GM10248 (cell line): ENCODE data around the gene MYO1F.
"Not testable (repeated sequence)": the region's sequence is repeated elsewhere in the genome, so short reads cannot be mapped to it uniquely, and the experiment has no call there.

ENCODE experiments used
- CTCF ChIA-PET: fragments of 300-600 bp; sonication (Branson Sonifier 250); formaldehyde crosslinking; extraction: SDS; loops from one replicate; lab custom pipeline; 2021; ENCODE audit warnings: antibody characterized with exemption; lab: Yijun Ruan, JAX
- POLR2A ChIA-PET: fragments of 350-650 bp; sonication (Branson Sonifier 250); formaldehyde crosslinking; extraction: SDS; loops from one replicate; lab custom pipeline; 2020; ENCODE audit warnings: antibody characterized with exemption; lab: Yijun Ruan, JAX
- DNase-seq: peaks from one replicate; pipeline ENCODE4 v3.0.0; 2012; ENCODE audit errors: extremely low spot score
- TF ChIP-seq, protein P1 (sequence below): IDR thresholded peaks from 2 replicates; pipeline ENCODE4 v1.5.1; 2012; ENCODE audit warnings: mild to moderate bottlenecking, low read depth; ENCODE audit errors: extremely low read depth, missing control alignments, control extremely low read depth

The MYO1F gene

DNA sequence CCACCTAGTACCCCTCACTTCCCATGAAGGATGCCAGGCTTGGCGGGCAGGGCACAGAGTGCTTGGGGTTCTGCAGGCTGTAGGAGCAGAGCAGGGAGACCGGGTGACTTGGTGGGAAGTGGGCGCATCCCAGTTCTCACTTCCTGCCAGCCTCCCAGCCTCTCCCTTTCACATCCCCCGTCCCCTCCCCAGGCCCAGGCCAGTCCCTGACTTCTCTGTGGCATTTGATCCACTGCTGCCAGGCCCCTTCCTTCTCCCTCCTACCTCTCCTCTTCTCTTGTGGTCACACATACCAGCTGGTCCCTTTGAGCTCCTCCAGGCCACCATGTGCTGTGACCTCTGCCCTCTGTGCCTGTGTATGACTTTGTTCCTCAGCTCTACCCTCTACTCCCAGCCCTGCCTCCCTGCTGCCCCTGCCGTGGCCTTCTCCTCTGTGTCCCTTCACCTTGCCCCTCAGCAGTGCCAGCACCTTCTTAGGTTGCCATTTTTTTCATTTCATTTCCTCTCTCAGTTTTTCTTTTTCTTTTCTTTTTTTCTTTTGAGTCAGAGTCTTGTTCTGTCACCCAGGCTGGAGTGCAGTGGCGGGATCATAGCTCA, 19.5 kb downstream of the MYO1F start:
- TF ChIP-seq, protein P1, sequence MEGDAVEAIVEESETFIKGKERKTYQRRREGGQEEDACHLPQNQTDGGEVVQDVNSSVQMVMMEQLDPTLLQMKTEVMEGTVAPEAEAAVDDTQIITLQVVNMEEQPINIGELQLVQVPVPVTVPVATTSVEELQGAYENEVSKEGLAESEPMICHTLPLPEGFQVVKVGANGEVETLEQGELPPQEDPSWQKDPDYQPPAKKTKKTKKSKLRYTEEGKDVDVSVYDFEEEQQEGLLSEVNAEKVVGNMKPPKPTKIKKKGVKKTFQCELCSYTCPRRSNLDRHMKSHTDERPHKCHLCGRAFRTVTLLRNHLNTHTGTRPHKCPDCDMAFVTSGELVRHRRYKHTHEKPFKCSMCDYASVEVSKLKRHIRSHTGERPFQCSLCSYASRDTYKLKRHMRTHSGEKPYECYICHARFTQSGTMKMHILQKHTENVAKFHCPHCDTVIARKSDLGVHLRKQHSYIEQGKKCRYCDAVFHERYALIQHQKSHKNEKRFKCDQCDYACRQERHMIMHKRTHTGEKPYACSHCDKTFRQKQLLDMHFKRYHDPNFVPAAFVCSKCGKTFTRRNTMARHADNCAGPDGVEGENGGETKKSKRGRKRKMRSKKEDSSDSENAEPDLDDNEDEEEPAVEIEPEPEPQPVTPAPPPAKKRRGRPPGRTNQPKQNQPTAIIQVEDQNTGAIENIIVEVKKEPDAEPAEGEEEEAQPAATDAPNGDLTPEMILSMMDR: no peak
- POLR2A ChIA-PET: no interaction called here
- no peak for DNase-seq
- CTCF ChIA-PET: interaction anchor here (4.5 kb wide), 1 partner anchor 22 kb away, joined by 34 read pairs; the partner anchor contains the start of gene MYO1F

DNA sequence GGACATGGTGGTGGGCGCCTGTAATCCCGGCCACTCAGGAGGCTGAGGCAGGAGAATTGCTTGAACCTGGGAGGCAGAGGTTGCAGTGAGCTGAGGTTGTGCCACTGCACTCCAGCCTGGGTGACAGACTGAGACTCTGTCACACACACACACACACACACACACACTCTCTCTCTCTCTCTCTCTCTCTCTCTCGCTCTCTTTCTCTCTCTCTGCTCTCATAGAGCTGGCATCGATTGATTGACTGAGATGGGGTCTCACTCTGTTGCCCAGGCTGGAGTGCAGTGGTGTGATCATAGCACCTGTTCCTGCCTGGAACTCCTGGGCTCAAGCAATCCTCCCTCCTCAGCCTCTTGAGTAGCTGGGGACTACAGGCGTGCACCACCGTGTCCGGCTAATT, 23.5 kb downstream of the MYO1F start:
- CTCF ChIA-PET: interaction anchor here (1.0 kb wide), 1 partner anchor 26 kb away, joined by 3 read pairs; no protein-coding TSS in a partner anchor
- DNase-seq, POLR2A ChIA-PET: not testable (repeated sequence)

DNA sequence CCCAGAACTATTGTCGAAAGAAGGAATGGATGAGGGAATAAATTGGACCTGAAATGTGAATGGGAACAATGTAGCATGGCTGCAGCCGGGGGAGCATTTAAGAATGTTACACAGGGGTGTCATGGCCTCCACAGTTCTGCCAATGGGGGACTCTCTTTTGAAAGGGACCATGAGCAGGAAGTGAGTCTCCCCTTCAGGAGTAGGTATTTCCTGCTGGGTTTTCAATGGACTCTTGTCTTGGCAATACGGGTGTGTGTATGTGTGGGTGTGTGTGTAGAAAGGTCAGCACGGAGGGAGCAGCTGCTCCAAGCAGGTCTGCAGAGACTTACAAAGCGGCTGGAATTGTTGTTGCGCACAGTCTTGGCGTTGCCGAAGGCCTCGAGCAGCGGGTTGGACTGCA, 24.4 kb downstream of the MYO1F start:
- TF ChIP-seq, protein P1: no peak
- DNase-seq: no peak
- ChIA-PET CTCF (interaction anchor here (1.0 kb wide), 1 partner anchor 26 kb away, joined by 3 read pairs; no protein-coding TSS in a partner anchor), POLR2A (no interaction called here)

DNA sequence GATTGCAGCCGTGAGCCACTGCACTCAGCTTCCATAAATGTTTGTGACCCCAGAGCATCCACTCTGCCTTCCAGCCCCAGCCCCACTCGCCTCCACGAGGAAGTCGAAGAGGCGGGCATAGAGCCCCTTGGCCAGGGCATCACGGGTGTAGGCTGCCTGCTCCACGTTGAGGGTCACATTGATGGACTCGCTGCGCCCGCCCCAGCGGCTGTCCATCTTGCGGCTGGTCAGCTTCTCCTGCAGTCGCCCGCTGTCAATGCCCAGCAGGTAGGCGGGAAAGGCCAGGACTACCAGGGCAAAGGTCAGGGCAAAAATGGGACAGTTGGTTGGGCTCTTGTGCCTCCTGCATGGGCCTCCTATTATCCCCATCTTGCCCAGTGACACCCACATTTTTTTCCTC, 27.2 kb downstream of the MYO1F start:
- TF ChIP-seq, protein P1: no peak
- POLR2A ChIA-PET: no interaction called here
- DNase-seq: no peak
- CTCF ChIA-PET: interaction anchor here (1.2 to 1.6 kb wide), 2 partner anchors 15 to 28 kb away, joined by 3 read pairs; no protein-coding TSS in a partner anchor

DNA sequence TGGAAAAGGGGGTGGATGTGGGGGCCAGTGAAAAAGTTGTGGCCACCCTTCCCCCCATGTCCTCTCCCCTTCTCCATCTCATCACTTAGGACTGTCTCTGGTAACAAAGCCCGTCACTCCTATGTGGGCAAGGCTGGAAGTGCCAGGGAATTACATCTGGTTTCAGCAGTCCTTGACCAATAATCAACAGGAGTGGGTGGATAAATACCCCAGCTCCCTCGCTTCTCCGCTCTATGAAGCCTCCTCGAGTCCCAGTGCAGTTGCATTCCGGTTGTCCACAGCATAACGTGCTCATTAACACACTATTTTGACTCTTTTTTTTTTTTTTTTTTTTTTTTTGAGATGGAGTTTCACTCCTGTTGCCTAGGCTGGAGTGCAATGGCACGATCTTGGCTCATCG, 31.5 kb downstream of the MYO1F start:
- TF ChIP-seq, protein P1: no peak
- no peak for DNase-seq
- ChIA-PET CTCF (interaction anchor here (1.2 to 6.9 kb wide), 4 partner anchors 11 to 191 kb away, joined by 3 to 30 read pairs (median 4); no protein-coding TSS in a partner anchor), POLR2A (no interaction called here)

DNA sequence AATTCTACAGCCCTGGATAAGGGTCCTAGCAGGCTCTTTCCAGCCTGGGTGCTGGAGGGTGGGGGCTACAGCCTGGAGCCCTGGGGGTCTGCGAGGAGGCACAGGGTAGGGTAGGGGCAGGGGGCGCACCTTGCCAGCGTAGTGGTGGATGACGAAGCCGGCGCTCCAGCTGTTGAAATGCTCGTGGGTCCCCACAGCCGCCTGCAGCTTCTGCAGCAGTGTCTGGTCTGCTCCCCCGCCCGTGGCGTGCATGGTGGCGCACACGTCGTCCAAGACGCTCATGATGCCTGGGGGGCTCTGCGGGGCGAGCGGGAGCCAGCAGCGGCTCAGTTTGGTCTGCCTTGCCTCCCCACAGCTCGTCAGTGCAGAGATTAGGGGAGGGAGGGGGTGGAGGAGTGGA, 33.1 kb downstream of the MYO1F start:
- no peak for DNase-seq
- ChIA-PET POLR2A (interaction anchor here (0.5 kb wide), 1 partner anchor 207 kb away, joined by 5 read pairs; no protein-coding TSS in a partner anchor), CTCF (interaction anchor here (6.9 kb wide), 1 partner anchor 35 kb away, joined by 30 read pairs; no protein-coding TSS in a partner anchor)
- TF ChIP-seq, protein P1: no peak

DNA sequence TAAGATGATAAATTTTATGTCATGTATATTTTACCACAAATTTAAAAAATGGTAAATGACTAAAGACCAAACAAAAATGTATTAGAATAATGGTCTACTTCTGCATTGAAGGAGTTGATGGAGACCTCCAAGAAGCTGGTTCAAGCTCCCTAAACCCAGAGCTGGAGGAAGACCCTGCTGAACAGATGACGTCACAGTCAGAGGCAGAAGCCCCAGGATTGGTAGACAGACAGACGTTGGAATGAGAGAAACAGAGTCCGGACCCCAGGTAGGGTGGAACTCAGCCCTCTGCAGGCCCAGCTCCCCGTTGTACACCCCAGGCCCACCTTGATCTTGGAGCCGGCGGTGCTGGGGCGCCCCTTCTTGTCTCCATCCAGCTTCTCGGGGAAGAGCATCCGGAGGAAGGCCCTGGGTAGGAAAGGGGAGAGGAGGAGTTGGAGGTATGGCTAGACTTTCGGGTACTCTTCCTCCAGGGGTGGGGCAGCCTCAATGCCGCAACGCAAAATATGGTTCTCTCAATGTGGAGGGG, 37.6 kb downstream of the MYO1F start:
- ChIA-PET CTCF (interaction anchor here (1.3 to 6.9 kb wide), 2 partner anchors 15 to 40 kb away, joined by 3 to 30 read pairs; no protein-coding TSS in a partner anchor), POLR2A (no interaction called here)
- TF ChIP-seq, protein P1: no peak
- no peak for DNase-seq
